ENCODE data around the gene BHLHA15. TPM values are rescaled to one million over a fixed set of nuclear protein-coding genes. Genes with fewer than 3 reads are reported as not detected.

The BHLHA15 gene
- total and polyA plus RNA-seq, 2 of the 13 experiments (the other 11 are each of a cell fraction or from before 2014, with no cell fraction given): 1.9 to 6.1 TPM

DNA sequence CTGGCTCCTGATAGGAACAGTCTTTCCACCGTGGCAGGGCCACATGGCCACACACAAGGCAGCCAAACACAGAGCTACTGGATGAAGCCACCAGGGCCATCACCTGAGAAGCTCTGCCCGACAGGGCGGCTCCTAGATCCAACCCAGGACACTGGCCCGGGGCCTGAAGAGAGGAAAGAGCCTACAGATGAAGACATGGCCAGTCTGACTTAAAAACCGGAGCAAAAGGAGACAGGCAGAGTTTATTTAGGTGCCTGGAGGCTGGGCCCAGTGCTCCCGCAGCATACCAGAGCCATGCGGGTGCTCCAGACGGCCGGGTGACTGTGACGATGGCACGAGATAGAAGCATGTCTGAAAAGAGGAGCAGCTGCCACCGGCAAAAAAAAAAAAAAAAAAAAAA, 36.9 kb downstream of the BHLHA15 start:
- H3K4me3 ChIP-seq (replicated peaks in 1 of 3; ENCODE audit: insufficient read depth in 1 of 3, low read depth in 2 of 3, low read length in 3 of 3): no peak overlapping the region
- intact Hi-C loops (cut with micrococcal nuclease; ENCODE audit: unreplicated experiment) (no loop called here), in situ Hi-C loops (cut with HindIII; ENCODE audit: extremely low pct_ligation_motif_present, low pct_unique_long_range_greater_than_20kb) (no loop called here)
- no peak for FAIRE-seq
- POLR2A ChIA-PET: no interaction called here
- H2AFZ ChIP-seq (ENCODE audit: low read length): no peak overlapping the region
- no TSS peak for BruUV-seq (replicated peaks)
- no peak overlapping the region for H3K27ac ChIP-seq (ENCODE audit: extremely low read length, insufficient read depth, low read length)
- no peak for TF ChIP-seq NFIB (CRISPR knock-in tag; IDR thresholded peaks at IDR 0.05; ENCODE audit: borderline replicate concordance)
- no peak for TF ChIP-seq SALL1 (CRISPR knock-in tag; IDR thresholded peaks at IDR 0.05)
- no peak for TF ChIP-seq TBX2 (CRISPR knock-in tag; IDR thresholded peaks at IDR 0.05; ENCODE audit: borderline replicate concordance)
- no peak overlapping the region for H3K4me2 ChIP-seq (ENCODE audit: low read depth, low read length)
- no peaks in the 10 kb centered on the region for H3K36me3 ChIP-seq (replicated peaks in 1 of 2; ENCODE audit: control insufficient read depth in 1 of 2, insufficient read depth in 2 of 2, low read length in 2 of 2)
- ATAC-seq: no peak
- no peak overlapping the region for H3K9ac ChIP-seq (ENCODE audit: insufficient read depth, low read depth, low read length)
- H3K79me2 ChIP-seq (ENCODE audit: insufficient read depth, low read length): peaks cover 8% of the 10 kb centered on the region
- WGBS (ENCODE audit: low lambda C conversion rate): 93% methylated on average over 11 of the region's 12 CpGs
- no peaks in the 10 kb centered on the region for H4K20me1 ChIP-seq (ENCODE audit: insufficient read depth, low read length)
- DNase-seq (ENCODE audit: low spot score): no peak
- CTCF ChIA-PET (ENCODE audit: low intra/inter-chr PET ratio, low total read pairs): no interaction called here
- H3K9me3 ChIP-seq (ENCODE audit: low read length): no peaks in the 10 kb centered on the region
- H3K4me1 ChIP-seq (ENCODE audit: insufficient read depth, low read length): peaks cover 13% of the 10 kb centered on the region
- H3K27me3 ChIP-seq (ENCODE audit: control insufficient read depth in 1 of 2, insufficient read depth in 2 of 2, low read length in 2 of 2): no peaks in the 10 kb centered on the region; a peak in 1 of 5 replicates

DNA sequence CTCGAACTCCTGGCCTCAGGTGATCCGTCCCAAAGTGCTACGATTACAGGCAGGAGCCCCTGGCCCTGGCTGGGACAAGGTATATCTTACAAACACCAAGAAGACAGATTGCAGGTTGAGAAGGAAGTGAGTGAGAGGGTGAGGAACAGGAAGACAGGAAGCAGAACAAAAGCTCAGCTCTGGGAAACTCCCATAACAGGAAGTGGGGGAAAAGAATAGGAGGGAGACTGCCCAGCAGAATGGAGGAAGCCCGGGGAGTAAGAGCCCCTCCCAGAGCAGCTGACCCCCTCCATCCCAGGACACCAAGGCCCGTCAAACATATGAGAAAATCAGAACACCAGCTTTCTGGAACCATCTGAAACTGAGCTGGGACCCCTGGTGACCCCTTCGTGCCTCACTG, 37.9 kb downstream of the BHLHA15 start:
- Histone ChIP-seq H4K20me1 (ENCODE audit: insufficient read depth, low read length) (no peaks in the 10 kb centered on the region), H2AFZ (ENCODE audit: low read length) (no peak overlapping the region), H3K79me2 (ENCODE audit: insufficient read depth, low read length) (peaks cover 15% of the 10 kb centered on the region), H3K4me3 (replicated peaks in 1 of 3; ENCODE audit: insufficient read depth in 1 of 3, low read depth in 2 of 3, low read length in 3 of 3) (no peak overlapping the region), H3K36me3 (replicated peaks in 1 of 2; ENCODE audit: control insufficient read depth in 1 of 2, insufficient read depth in 2 of 2, low read length in 2 of 2) (no peaks in the 10 kb centered on the region), H3K9me3 (ENCODE audit: low read length) (no peaks in the 10 kb centered on the region), H3K9ac (ENCODE audit: insufficient read depth, low read depth, low read length) (no peak overlapping the region), H3K27me3 (ENCODE audit: control insufficient read depth in 1 of 2, insufficient read depth in 2 of 2, low read length in 2 of 2) (no peaks in the 10 kb centered on the region; a peak in 1 of 5 replicates), H3K4me1 (ENCODE audit: insufficient read depth, low read length) (peaks cover 19% of the 10 kb centered on the region), H3K4me2 (ENCODE audit: low read depth, low read length) (no peak overlapping the region), H3K27ac (ENCODE audit: extremely low read length, insufficient read depth, low read length) (no peak overlapping the region)
- intact Hi-C loops (cut with micrococcal nuclease; ENCODE audit: unreplicated experiment) (no loop called here), in situ Hi-C loops (cut with HindIII; ENCODE audit: extremely low pct_ligation_motif_present, low pct_unique_long_range_greater_than_20kb) (no loop called here)
- FAIRE-seq (no peak), DNase-seq (ENCODE audit: low spot score) (no peak), ATAC-seq (no peak)
- WGBS (ENCODE audit: low lambda C conversion rate): 92% methylated on average over 6 of the region's 6 CpGs
- BruUV-seq (replicated peaks): no TSS peak
- POLR2A ChIA-PET: no interaction called here
- CTCF ChIA-PET (ENCODE audit: low intra/inter-chr PET ratio, low total read pairs): no interaction called here
- TF ChIP-seq SATB2 (CRISPR knock-in tag; IDR thresholded peaks at IDR 0.05): no peak
- TF ChIP-seq, protein P1, sequence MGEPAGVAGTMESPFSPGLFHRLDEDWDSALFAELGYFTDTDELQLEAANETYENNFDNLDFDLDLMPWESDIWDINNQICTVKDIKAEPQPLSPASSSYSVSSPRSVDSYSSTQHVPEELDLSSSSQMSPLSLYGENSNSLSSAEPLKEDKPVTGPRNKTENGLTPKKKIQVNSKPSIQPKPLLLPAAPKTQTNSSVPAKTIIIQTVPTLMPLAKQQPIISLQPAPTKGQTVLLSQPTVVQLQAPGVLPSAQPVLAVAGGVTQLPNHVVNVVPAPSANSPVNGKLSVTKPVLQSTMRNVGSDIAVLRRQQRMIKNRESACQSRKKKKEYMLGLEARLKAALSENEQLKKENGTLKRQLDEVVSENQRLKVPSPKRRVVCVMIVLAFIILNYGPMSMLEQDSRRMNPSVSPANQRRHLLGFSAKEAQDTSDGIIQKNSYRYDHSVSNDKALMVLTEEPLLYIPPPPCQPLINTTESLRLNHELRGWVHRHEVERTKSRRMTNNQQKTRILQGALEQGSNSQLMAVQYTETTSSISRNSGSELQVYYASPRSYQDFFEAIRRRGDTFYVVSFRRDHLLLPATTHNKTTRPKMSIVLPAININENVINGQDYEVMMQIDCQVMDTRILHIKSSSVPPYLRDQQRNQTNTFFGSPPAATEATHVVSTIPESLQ (CRISPR knock-in tag; conservative IDR thresholded peaks at IDR 0.05): no peak
- TF ChIP-seq, protein P2, sequence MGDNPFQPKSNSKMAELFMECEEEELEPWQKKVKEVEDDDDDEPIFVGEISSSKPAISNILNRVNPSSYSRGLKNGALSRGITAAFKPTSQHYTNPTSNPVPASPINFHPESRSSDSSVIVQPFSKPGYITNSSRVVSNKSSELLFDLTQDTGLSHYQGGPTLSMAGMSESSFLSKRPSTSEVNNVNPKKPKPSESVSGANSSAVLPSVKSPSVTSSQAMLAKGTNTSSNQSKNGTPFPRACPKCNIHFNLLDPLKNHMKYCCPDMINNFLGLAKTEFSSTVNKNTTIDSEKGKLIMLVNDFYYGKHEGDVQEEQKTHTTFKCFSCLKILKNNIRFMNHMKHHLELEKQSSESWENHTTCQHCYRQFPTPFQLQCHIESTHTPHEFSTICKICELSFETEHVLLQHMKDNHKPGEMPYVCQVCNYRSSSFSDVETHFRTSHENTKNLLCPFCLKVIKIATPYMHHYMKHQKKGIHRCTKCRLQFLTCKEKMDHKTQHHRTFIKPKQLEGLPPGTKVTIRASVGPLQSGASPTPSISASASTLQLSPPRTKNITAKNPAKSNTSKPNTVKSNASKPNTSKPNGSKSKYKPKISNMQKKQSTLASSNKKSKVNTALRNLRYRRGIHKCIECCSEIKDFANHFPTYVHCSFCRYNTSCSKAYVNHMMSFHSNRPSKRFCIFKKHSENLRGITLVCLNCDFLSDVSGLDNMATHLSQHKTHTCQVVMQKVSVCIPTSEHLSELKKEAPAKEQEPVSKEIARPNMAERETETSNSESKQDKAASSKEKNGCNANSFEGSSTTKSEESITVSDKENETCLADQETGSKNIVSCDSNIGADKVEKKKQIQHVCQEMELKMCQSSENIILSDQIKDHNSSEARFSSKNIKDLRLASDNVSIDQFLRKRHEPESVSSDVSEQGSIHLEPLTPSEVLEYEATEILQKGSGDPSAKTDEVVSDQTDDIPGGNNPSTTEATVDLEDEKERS (CRISPR knock-in tag; IDR thresholded peaks at IDR 0.05): no peak
- TF ChIP-seq, protein P3, sequence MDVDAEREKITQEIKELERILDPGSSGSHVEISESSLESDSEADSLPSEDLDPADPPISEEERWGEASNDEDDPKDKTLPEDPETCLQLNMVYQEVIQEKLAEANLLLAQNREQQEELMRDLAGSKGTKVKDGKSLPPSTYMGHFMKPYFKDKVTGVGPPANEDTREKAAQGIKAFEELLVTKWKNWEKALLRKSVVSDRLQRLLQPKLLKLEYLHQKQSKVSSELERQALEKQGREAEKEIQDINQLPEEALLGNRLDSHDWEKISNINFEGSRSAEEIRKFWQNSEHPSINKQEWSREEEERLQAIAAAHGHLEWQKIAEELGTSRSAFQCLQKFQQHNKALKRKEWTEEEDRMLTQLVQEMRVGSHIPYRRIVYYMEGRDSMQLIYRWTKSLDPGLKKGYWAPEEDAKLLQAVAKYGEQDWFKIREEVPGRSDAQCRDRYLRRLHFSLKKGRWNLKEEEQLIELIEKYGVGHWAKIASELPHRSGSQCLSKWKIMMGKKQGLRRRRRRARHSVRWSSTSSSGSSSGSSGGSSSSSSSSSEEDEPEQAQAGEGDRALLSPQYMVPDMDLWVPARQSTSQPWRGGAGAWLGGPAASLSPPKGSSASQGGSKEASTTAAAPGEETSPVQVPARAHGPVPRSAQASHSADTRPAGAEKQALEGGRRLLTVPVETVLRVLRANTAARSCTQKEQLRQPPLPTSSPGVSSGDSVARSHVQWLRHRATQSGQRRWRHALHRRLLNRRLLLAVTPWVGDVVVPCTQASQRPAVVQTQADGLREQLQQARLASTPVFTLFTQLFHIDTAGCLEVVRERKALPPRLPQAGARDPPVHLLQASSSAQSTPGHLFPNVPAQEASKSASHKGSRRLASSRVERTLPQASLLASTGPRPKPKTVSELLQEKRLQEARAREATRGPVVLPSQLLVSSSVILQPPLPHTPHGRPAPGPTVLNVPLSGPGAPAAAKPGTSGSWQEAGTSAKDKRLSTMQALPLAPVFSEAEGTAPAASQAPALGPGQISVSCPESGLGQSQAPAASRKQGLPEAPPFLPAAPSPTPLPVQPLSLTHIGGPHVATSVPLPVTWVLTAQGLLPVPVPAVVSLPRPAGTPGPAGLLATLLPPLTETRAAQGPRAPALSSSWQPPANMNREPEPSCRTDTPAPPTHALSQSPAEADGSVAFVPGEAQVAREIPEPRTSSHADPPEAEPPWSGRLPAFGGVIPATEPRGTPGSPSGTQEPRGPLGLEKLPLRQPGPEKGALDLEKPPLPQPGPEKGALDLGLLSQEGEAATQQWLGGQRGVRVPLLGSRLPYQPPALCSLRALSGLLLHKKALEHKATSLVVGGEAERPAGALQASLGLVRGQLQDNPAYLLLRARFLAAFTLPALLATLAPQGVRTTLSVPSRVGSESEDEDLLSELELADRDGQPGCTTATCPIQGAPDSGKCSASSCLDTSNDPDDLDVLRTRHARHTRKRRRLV (CRISPR knock-in tag; IDR thresholded peaks at IDR 0.05): no peak
- no peak for TF ChIP-seq GABPA (IDR thresholded peaks at IDR 0.05; ENCODE audit: low read depth, low read length)
- TF ChIP-seq GABPA (CRISPR knock-in tag; IDR thresholded peaks at IDR 0.05; ENCODE audit: low read depth): peak; percentile 65

Measured in HepG2 (cell line).